Measurements from ENCODE around the gene C12orf57.

Gene C12orf57

GRCh38 chr12:6921539-6921938 lies 22.3 kb upstream of the C12orf57 start:
- H3K4me1 ChIP-seq (ENCODE audit: control insufficient read depth, insufficient read depth, low read length), result 0 out of 2 replicates have a peak, but pooled peaks cover 1% of the 10 kb centered on the region
- no peaks in the 10 kb centered on the region for H3K9me3 ChIP-seq (ENCODE audit: control insufficient read depth, insufficient read depth, low read length)
- no peak for DNase-seq (ENCODE audit: low read depth, low spot score)
- no peak overlapping the region for H3K4me3 ChIP-seq (ENCODE audit: low read length)
- no peak overlapping the region for H3K27ac ChIP-seq (ENCODE audit: low read length)
- H3K27me3 ChIP-seq (ENCODE audit: control insufficient read depth, insufficient read depth, low read length), result no peaks in the 10 kb centered on the region
- no CpG with 5 or more reads among the region's 7 CpGs for WGBS (ENCODE audit: insufficient coverage, insufficient read length)
- peaks cover 13% of the 10 kb centered on the region for H3K36me3 ChIP-seq (ENCODE audit: control insufficient read depth, insufficient read depth, low read length)

- Histone ChIP-seq H3K36me3 (ENCODE audit: control insufficient read depth, insufficient read depth, low read length) (peaks cover 9% of the 10 kb centered on the region), H3K27ac (ENCODE audit: low read length) (no peak overlapping the region), H3K4me3 (ENCODE audit: low read length) (no peak overlapping the region), H3K27me3 (ENCODE audit: control insufficient read depth, insufficient read depth, low read length) (no peaks in the 10 kb centered on the region), H3K4me1 (ENCODE audit: control insufficient read depth, insufficient read depth, low read length) (0 out of 2 replicates have a peak, but pooled peaks cover 1% of the 10 kb centered on the region), H3K9me3 (ENCODE audit: control insufficient read depth, insufficient read depth, low read length) (no peaks in the 10 kb centered on the region)
- DNase-seq (ENCODE audit: low read depth, low spot score), result no peak
- WGBS (ENCODE audit: insufficient coverage, insufficient read length), result no CpG with 5 or more reads among the region's 9 CpGs
Observed at GRCh38 chr12:6921996-6922946, 21.6 kb upstream of the C12orf57 start.

- WGBS (ENCODE audit: insufficient coverage, insufficient read length), result no CpG with 5 or more reads among the region's 10 CpGs
- H3K4me1 ChIP-seq (ENCODE audit: control insufficient read depth, insufficient read depth, low read length), result 0 out of 2 replicates have a peak, but pooled peaks cover 1% of the 10 kb centered on the region
- H3K27ac ChIP-seq (ENCODE audit: low read length), result no peak overlapping the region
- H3K4me3 ChIP-seq (ENCODE audit: low read length), result no peak overlapping the region
- peaks cover 7% of the 10 kb centered on the region; the same call in 1 of the 2 replicates for H3K36me3 ChIP-seq (ENCODE audit: control insufficient read depth, insufficient read depth, low read length)
- no peaks in the 10 kb centered on the region for H3K27me3 ChIP-seq (ENCODE audit: control insufficient read depth, insufficient read depth, low read length)
- H3K9me3 ChIP-seq (ENCODE audit: control insufficient read depth, insufficient read depth, low read length), result no peaks in the 10 kb centered on the region
- DNase-seq (ENCODE audit: low read depth, low spot score), result no peak
Observed at GRCh38 chr12:6923003-6923732, 20.7 kb upstream of the C12orf57 start.

DNA sequence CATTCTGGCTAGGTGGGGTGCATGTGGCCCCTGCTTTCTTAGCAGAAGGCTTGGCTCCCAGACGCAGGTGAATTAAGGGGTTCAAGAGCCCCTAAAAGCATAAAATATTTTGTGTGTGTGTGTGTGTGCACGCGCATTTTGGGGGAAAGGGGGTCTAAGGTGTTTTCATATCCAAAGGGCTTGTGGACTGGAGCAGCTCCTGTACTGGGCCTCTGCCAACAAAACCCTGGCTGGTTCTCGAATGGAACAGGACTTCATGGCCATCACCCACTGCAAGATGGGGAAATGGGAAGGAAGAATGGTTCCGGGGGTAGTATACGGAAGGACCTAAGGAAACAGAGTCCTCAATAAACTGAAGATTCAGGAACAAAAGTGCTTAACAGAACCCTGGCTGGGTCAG lies 20.0 kb upstream of the C12orf57 start:
- Histone ChIP-seq H3K27me3 (ENCODE audit: control insufficient read depth, insufficient read depth, low read length) (no peaks in the 10 kb centered on the region), H3K36me3 (ENCODE audit: control insufficient read depth, insufficient read depth, low read length) (peaks cover 7% of the 10 kb centered on the region; the same call in 1 of the 2 replicates), H3K4me3 (ENCODE audit: low read length) (no peak overlapping the region), H3K27ac (ENCODE audit: low read length) (no peak overlapping the region), H3K9me3 (ENCODE audit: control insufficient read depth, insufficient read depth, low read length) (no peaks in the 10 kb centered on the region), H3K4me1 (ENCODE audit: control insufficient read depth, insufficient read depth, low read length) (0 out of 2 replicates have a peak, but pooled peaks cover 1% of the 10 kb centered on the region)
- DNase-seq (ENCODE audit: low read depth, low spot score), result no peak
- WGBS (ENCODE audit: insufficient coverage, insufficient read length), result no CpG with 5 or more reads among the region's 6 CpGs

- Histone ChIP-seq H3K9me3 (ENCODE audit: control insufficient read depth, insufficient read depth, low read length) (no peaks in the 10 kb centered on the region), H3K27me3 (ENCODE audit: control insufficient read depth, insufficient read depth, low read length) (no peaks in the 10 kb centered on the region), H3K27ac (ENCODE audit: low read length) (peak overlapping the region; percentile 6), H3K36me3 (ENCODE audit: control insufficient read depth, insufficient read depth, low read length) (peaks cover 7% of the 10 kb centered on the region; the same call in 1 of the 2 replicates), H3K4me1 (ENCODE audit: control insufficient read depth, insufficient read depth, low read length) (peaks cover 4% of the 10 kb centered on the region; the same call in 1 of the 2 replicates), H3K4me3 (ENCODE audit: low read length) (no peak overlapping the region)
- no peak for DNase-seq (ENCODE audit: low read depth, low spot score)
- no CpG with 5 or more reads among the region's 1 CpG for WGBS (ENCODE audit: insufficient coverage, insufficient read length)
Observed at GRCh38 chr12:6925239-6925539, 18.6 kb upstream of the C12orf57 start.

GRCh38 chr12:6925540-6926279 lies 18.1 kb upstream of the C12orf57 start:
- Histone ChIP-seq H3K36me3 (ENCODE audit: control insufficient read depth, insufficient read depth, low read length) (peaks cover 7% of the 10 kb centered on the region; the same call in 1 of the 2 replicates), H3K27me3 (ENCODE audit: control insufficient read depth, insufficient read depth, low read length) (no peaks in the 10 kb centered on the region), H3K4me3 (ENCODE audit: low read length) (peak overlapping the region; percentile 21; the same call in 1 of the 2 replicates), H3K9me3 (ENCODE audit: control insufficient read depth, insufficient read depth, low read length) (no peaks in the 10 kb centered on the region), H3K4me1 (ENCODE audit: control insufficient read depth, insufficient read depth, low read length) (peaks cover 4% of the 10 kb centered on the region; the same call in 1 of the 2 replicates), H3K27ac (ENCODE audit: low read length) (peak overlapping the region; percentile 25)
- no peak for DNase-seq (ENCODE audit: low read depth, low spot score)
- no CpG with 5 or more reads among the region's 8 CpGs for WGBS (ENCODE audit: insufficient coverage, insufficient read length)

GRCh38 chr12:6927379-6928021 lies 16.3 kb upstream of the C12orf57 start, which contains the start of gene ATN1:
Gene ATN1 (plus strand): TSS chr12:6927959. CDS start chr12:6934002, 6,043 bp downstream.
- H3K27me3 ChIP-seq (ENCODE audit: control insufficient read depth, insufficient read depth, low read length), result no peaks in the 10 kb centered on the region
- peaks cover 4% of the 10 kb centered on the region; the same call in 1 of the 2 replicates for H3K4me1 ChIP-seq (ENCODE audit: control insufficient read depth, insufficient read depth, low read length)
- no peak within 1 kb of the TSS for H3K27ac ChIP-seq (ENCODE audit: low read length)
- H3K4me3 ChIP-seq (ENCODE audit: low read length), result peak within 1 kb of the TSS; percentile 77
- no peaks in the 10 kb centered on the region; the same call in 1 of the 2 replicates for H3K36me3 ChIP-seq (ENCODE audit: control insufficient read depth, insufficient read depth, low read length)
- WGBS (ENCODE audit: insufficient coverage, insufficient read length), result no CpG with 5 or more reads among the region's 66 CpGs
- H3K9me3 ChIP-seq (ENCODE audit: control insufficient read depth, insufficient read depth, low read length), result no peaks in the 10 kb centered on the region
- DNase-seq (ENCODE audit: low read depth, low spot score), result no peak

GRCh38 chr12:6928022-6928702 lies 15.7 kb upstream of the C12orf57 start:
- no CpG with 5 or more reads among the region's 79 CpGs for WGBS (ENCODE audit: insufficient coverage, insufficient read length)
- Histone ChIP-seq H3K27ac (ENCODE audit: low read length) (no peak overlapping the region), H3K4me3 (ENCODE audit: low read length) (peak overlapping the region; percentile 77), H3K36me3 (ENCODE audit: control insufficient read depth, insufficient read depth, low read length) (no peaks in the 10 kb centered on the region; the same call in 1 of the 2 replicates), H3K27me3 (ENCODE audit: control insufficient read depth, insufficient read depth, low read length) (no peaks in the 10 kb centered on the region), H3K9me3 (ENCODE audit: control insufficient read depth, insufficient read depth, low read length) (no peaks in the 10 kb centered on the region), H3K4me1 (ENCODE audit: control insufficient read depth, insufficient read depth, low read length) (peaks cover 4% of the 10 kb centered on the region; the same call in 1 of the 2 replicates)
- DNase-seq (ENCODE audit: low read depth, low spot score), result no peak

DNA sequence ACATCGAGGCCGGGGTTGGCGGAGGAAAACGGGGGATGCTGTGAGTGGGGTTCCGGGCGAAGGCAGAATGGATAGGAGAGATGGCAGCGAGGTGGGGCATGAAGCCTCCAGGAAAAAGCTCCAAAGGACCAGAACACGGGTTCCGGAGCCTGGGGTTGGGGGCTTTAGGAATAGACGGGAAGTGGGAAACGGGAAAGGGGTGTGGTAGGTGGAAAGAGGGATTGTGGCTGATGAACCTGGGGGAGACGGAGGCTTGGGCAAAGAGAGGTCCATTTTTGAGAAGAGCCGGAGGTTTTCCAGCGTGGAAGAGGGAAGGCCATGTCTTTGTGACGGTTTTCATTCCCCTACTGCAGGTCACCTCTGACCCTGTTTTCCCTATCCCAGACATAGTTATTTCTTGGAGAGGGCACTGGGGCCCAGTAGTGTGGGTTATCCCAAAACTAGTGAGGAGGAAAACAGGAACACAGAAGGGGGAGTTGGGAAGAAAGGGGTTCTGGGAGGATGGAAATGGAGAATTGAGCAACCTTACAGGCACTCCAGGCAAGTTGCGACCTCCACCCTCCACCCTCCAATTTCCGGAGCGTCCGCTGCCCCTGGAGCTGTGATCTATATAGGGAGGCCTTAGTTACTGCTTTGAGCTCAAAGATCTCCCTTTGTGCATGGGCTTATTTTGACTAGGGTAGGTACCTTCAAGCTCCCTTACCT lies 15.0 kb upstream of the C12orf57 start:
- no peak overlapping the region for H3K27ac ChIP-seq (ENCODE audit: low read length)
- no CpG with 5 or more reads among the region's 19 CpGs for WGBS (ENCODE audit: insufficient coverage, insufficient read length)
- no peak for DNase-seq (ENCODE audit: low read depth, low spot score)

More for the DNA sequence above, 15.0 kb upstream of the C12orf57 start:
- Histone ChIP-seq H3K36me3 (ENCODE audit: control insufficient read depth, insufficient read depth, low read length) (no peaks in the 10 kb centered on the region; the same call in 1 of the 2 replicates), H3K9me3 (ENCODE audit: control insufficient read depth, insufficient read depth, low read length) (no peaks in the 10 kb centered on the region), H3K27me3 (ENCODE audit: control insufficient read depth, insufficient read depth, low read length) (no peaks in the 10 kb centered on the region), H3K4me1 (ENCODE audit: control insufficient read depth, insufficient read depth, low read length) (peaks cover 4% of the 10 kb centered on the region; the same call in 1 of the 2 replicates), H3K4me3 (ENCODE audit: low read length) (peak overlapping the region; percentile 77; the same call in 1 of the 2 replicates)

Measured in iPS DF 6.9 (cell line).